Psoas muscle (tissue), 8 donors: ENCODE results near the gene ALB. TPM values are rescaled to one million over a fixed set of nuclear protein-coding genes. Genes with fewer than 3 reads are reported as not detected.

Source experiments
- ATAC-seq, 4 donors: fragments of 200-7000 bp; cut with Tn5 transposase; one replicate each; pipeline ENCODE4 v1.9.1; 2020; ENCODE audit warnings: moderate library complexity in 3 of 4, mild to moderate bottlenecking in 2 of 4
- DNase-seq, 2 donors: peaks; one replicate each; pipeline ENCODE4 v3.0.0-alpha.2; 2020
- H3K27ac ChIP-seq: fragments of 200-600 bp; one replicate; pipeline ENCODE4 v1.8.0; 2022
- H3K27me3 ChIP-seq, 3 donors: fragments of 200-600 bp in 1 of 3; one replicate each; pipeline versions ENCODE4 v1.6.1 to v1.8.0; 2013 to 2022; ENCODE audit warnings: low read length in 2 of 3, mild to moderate bottlenecking in 2 of 3, moderate library complexity in 1 of 3; ENCODE audit not compliant: insufficient read depth in 3 of 3
- H3K36me3 ChIP-seq, 2 donors: fragments of 200-600 bp in 1 of 2; one replicate each; pipeline versions ENCODE4 v1.6.1 to v1.8.0; 2013 to 2022; ENCODE audit warnings: low read depth in 1 of 2, mild to moderate bottlenecking in 1 of 2, moderate library complexity in 1 of 2; ENCODE audit not compliant: insufficient read depth in 1 of 2
- H3K4me1 ChIP-seq: fragments of 200-600 bp; one replicate; pipeline ENCODE4 v1.8.0; 2022
- H3K4me3 ChIP-seq: fragments of 200-600 bp; one replicate; pipeline ENCODE4 v1.8.0; 2022; ENCODE audit warnings: mild to moderate bottlenecking
- H3K9me3 ChIP-seq: fragments of 200-600 bp; one replicate; pipeline ENCODE4 v1.8.0; 2022
- WGBS, 3 donors: extraction: QIAGEN DNeasy Blood & Tissue Kit; methylation state at CpG; one replicate each; pipeline versions ENCODE4 v1.1.6 to v1.1.7; 2013; 5-methylcytosine and 5-hydroxymethylcytosine counted together
- intact Hi-C, 2 donors: fragments of 100-400 bp; cut with DNase I; formaldehyde crosslinking; loops; one replicate each; pipeline versions ENCODE4 v1.11.0 to v1.14.2; 2022
- polyA plus RNA-seq, 3 donors: library from polyadenylated mRNA; stranded (reverse); fragments of 200-250 nt; gene quantifications; one replicate each; pipeline ENCODE4 v1.2.3, GENCODE V29; 2013
- total RNA-seq, 4 donors: library from RNA; stranded (reverse); fragmentation: NEBNext Ultra II Directional in 2 of 4; extraction: Animal tissue kit (Norgen Biotek cat#: 25700) in 2 of 4; gene quantifications; one replicate each; pipeline versions ENCODE4 v1.2.1 to v1.2.4, GENCODE V29; 2021 to 2023
- TF ChIP-seq, protein P1 (sequence below): fragments of 200-600 bp; IDR thresholded peaks from one replicate; pipeline ENCODE4 v1.8.0; 2022; ENCODE audit warnings: antibody characterized with exemption
- donor health status: healthy with polysubstance abuse.
- donor health status: DM: no; HTN: no; CAD: no; lungs with moderate emphysema.
- donor health status: Bipolar disorder and iron deficiency.
- donor health status: healthy.
- donor health status: DM: yes; HTN: yes; CAD: no.
- donor health status: DM: no; HTN: no; CAD: no.
- donor health status: DM: no; HTN: no; CAD: no.
- donor health status: DM: yes; HTN: yes; CAD: no.

The ALB gene
- total and polyA plus RNA-seq, 7 donors, result 5.4 to 5.9 TPM; not detected in 5

DNA sequence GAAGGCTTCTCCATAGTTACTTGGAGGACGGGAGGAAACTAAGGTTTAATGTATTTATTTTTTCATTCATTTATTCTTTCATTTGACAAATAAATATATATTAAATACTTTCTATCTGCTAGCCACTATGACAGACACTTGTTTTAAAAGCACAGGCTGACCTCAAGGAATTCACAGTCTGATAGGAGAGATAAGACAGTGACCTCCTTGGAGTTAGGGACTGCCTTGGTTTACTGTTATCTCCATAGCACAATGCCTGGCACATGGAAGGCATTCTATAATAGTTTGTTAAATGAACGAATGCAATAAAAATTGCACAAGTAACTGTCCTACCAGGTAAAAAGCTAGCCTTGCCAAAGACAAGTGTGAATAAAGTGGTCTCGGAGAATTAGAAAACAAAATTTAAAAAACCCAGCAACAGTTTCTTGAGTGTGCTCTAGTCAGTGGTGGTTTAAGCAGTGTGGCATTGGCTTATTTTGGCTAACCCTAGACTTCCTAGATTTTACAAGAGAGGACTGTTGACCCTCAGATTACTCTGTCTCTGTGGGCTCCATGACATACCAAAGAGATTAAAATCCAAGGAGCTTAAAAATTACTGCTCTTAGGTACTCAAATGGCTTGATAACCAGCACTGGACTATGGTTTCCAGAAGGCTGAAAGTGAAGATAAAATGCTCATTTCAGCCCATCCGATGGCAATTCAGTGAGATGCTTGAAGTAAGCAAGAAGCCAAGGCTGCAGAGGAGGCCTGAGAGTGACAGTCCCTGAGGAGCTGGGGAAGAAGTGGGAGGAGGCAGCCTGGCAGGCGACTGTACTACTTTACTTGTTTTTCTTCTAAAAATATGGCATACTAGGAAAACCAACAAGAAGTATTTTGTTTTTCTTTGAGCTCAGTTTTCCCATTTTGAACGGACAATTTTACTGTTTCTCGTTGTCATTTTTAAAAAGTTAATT lies 41.6 kb downstream of the ALB start:
- H3K9me3 ChIP-seq, result no peaks in the 10 kb centered on the region
- DNase-seq, result no peak
- no peak overlapping the region for H3K27ac ChIP-seq
- H3K27me3 ChIP-seq, result peaks cover 0 to 2% (median 0%) of the 10 kb centered on the region in 3 donors
- no peak for ATAC-seq
- intact Hi-C loops, result no loop called here
- H3K4me3 ChIP-seq, result no peak overlapping the region
- H3K4me1 ChIP-seq, result no peaks in the 10 kb centered on the region
- 83 to 85% (median 85%) methylated on average over 7 of the region's 7 CpGs for WGBS, 3 donors
- TF ChIP-seq, protein P1, sequence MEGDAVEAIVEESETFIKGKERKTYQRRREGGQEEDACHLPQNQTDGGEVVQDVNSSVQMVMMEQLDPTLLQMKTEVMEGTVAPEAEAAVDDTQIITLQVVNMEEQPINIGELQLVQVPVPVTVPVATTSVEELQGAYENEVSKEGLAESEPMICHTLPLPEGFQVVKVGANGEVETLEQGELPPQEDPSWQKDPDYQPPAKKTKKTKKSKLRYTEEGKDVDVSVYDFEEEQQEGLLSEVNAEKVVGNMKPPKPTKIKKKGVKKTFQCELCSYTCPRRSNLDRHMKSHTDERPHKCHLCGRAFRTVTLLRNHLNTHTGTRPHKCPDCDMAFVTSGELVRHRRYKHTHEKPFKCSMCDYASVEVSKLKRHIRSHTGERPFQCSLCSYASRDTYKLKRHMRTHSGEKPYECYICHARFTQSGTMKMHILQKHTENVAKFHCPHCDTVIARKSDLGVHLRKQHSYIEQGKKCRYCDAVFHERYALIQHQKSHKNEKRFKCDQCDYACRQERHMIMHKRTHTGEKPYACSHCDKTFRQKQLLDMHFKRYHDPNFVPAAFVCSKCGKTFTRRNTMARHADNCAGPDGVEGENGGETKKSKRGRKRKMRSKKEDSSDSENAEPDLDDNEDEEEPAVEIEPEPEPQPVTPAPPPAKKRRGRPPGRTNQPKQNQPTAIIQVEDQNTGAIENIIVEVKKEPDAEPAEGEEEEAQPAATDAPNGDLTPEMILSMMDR, result no peak
- no peaks in the 10 kb centered on the region for H3K36me3 ChIP-seq

DNA sequence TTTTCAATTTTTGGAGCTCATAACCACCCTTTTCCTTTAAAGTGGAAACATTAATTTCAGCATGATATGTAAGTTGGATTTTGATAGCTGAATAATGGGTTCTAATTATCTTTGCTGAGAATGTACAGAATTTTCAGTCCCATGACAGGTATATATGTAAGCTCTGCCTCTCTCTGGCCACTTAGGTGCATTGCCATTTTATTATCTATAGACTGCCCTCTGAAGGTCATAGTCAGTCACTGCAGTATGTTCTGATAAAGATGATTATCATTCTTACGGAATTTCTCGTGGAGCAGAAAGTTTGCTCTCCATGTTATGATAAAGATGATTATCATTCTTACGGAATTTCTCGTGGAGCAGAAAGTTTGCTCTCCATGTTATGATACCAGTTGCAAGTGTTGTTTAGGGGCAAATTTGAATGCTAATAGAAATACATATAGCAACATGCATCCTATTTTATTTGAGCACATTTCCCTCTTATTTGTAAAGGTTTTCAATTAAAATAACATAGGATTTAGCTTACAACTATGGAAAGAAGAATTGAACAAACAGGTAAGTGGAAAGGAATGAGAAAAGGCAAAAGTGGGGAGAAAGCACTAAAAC lies 42.4 kb downstream of the ALB start:
- peak in 2 of 4 donors; percentile 59 to 67 for ATAC-seq
- 16 to 22% (median 18%) methylated on average over 4 of the region's 4 CpGs for WGBS, 3 donors
- H3K27ac ChIP-seq, result no peak overlapping the region

DNA sequence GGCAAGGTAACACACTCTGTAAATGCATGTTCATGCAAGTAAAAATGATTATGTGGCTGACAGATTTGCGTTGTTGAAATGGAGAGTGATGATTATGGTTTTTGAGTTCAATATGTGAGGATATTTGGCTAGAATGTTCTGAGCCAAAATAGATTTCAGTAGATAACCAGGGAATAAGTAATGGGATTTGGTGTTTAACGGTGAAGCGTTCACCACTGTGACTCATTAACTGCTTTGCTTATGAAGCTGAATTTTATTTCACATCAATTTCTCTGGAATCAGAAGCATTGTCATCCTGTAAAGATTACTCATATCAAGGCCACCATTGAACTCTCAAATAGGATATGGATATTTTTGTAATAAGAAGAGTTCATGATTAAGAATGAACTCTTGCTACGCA lies 43.6 kb downstream of the ALB start:
- no peak for ATAC-seq
- Histone ChIP-seq H3K36me3 (no peaks in the 10 kb centered on the region), H3K9me3 (no peaks in the 10 kb centered on the region), H3K4me3 (no peak overlapping the region), H3K27me3 (peaks cover 0 to 2% (median 0%) of the 10 kb centered on the region in 3 donors), H3K4me1 (no peaks in the 10 kb centered on the region), H3K27ac (no peak overlapping the region)
- no peak for DNase-seq
- TF ChIP-seq, protein P1, result no peak
- intact Hi-C loops, result no loop called here
- WGBS, 3 donors, result 82 to 88% (median 85%) methylated on average over 4 of the region's 4 CpGs

More for the DNA sequence above, 42.4 kb downstream of the ALB start:
- peaks cover 0 to 2% (median 0%) of the 10 kb centered on the region in 3 donors for H3K27me3 ChIP-seq
- intact Hi-C loops, result no loop called here
- DNase-seq, result no peak
- H3K4me1 ChIP-seq, result no peaks in the 10 kb centered on the region
- H3K36me3 ChIP-seq, result no peaks in the 10 kb centered on the region
- H3K4me3 ChIP-seq, result no peak overlapping the region
- no peaks in the 10 kb centered on the region for H3K9me3 ChIP-seq
- TF ChIP-seq, protein P1, result peak; percentile 55

DNA sequence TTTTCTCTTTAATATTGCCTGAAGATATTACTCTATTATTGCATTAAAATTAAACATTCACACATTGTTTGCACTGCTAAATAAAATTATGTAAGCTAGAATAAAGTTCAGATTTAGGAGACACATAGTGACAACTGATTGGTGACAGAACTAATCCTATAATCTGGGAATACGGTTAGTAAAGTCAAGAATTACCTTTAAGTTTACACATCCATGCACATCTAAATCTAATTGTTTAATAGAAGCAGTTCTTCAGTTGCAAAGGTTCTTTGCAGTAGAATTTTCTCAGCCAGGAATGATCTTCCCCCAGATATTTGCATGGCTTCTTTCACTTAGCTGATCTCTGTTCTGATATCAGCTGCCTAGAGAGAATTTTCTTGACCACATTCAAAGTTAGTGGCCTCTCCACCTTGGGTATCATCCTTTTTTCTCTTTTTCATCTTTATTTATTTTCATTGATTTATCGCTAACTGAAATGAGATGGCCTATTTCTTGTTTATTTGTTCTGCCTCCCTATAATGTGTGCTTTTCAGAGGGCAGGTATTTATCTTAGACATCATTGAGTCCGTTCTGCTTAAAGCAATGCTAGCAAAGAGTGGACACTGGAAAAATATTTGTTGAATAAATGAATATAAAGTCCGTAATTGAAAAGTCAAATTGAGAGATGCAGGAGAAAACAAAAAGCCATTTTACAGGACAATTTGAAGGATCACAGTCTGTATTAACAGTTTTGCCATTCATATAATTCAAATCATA lies 44.5 kb downstream of the ALB start:
- Histone ChIP-seq H3K4me1 (no peaks in the 10 kb centered on the region), H3K27me3 (peaks cover 0 to 2% (median 0%) of the 10 kb centered on the region in 3 donors), H3K27ac (no peak overlapping the region), H3K9me3 (no peaks in the 10 kb centered on the region), H3K36me3 (no peaks in the 10 kb centered on the region), H3K4me3 (no peak overlapping the region)
- TF ChIP-seq, protein P1, result no peak
- ATAC-seq (no peak), DNase-seq (no peak)
- intact Hi-C loops, result no loop called here
- WGBS, 3 donors, result 88 to 92% (median 92%) methylated on average over 4 of the region's 4 CpGs
